D341Med (cell line): ENCODE results near the gene PRG3.
"Not testable (repeated sequence)": the region's sequence is repeated elsewhere in the genome, so short reads cannot be mapped to it uniquely, and the experiment has no call there.

Experiments used
- DNase-seq: peaks from one replicate; pipeline ENCODE4 v3.0.0; 2012; ENCODE audit warnings: low spot score

Gene PRG3

DNA sequence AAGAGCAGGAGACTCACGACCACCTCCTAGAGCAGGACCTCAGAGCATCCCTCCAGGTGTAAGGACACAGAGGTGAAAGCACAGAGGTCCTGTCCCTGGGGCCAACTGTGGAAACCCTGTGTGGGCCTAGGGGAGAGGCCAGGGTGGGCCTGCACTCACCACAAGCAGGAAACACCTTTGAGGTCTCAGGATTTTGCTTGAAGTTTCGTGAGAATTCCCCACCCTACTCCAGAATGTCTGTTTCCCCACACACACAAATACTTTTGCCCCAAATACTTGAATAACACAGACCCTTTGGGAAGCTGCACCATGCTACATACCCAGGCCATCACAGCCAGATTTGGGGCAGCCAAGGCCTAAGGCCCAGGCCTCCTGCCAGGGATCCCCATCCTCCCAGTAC, 27.8 kb upstream of the PRG3 start:
- no peak for DNase-seq

DNA sequence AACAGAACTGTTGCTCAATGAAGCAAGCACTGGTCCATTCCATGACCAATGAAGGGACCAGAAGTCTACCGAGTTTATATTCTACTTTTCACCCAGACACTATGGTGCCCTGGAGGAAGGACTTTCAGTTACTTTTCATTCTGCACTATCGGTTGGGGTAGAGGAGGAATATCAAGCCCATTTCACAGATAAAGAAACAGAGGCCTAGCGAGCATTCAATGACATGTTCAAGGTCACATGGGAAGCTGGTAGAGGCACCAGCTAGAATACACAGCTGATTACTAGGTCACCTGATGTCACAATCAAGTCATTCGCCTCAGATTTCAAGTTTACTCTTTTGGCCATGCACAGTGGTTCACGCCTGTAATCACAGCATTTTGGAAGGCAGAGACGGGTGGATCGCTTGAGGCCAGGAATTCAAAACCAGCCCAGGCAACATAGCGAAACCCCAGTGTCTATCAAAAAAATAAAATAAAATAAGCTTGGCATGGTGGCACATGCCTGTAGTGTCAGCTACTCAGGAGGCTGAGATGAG, 27.1 kb upstream of the PRG3 start:
- DNase-seq: no peak

DNA sequence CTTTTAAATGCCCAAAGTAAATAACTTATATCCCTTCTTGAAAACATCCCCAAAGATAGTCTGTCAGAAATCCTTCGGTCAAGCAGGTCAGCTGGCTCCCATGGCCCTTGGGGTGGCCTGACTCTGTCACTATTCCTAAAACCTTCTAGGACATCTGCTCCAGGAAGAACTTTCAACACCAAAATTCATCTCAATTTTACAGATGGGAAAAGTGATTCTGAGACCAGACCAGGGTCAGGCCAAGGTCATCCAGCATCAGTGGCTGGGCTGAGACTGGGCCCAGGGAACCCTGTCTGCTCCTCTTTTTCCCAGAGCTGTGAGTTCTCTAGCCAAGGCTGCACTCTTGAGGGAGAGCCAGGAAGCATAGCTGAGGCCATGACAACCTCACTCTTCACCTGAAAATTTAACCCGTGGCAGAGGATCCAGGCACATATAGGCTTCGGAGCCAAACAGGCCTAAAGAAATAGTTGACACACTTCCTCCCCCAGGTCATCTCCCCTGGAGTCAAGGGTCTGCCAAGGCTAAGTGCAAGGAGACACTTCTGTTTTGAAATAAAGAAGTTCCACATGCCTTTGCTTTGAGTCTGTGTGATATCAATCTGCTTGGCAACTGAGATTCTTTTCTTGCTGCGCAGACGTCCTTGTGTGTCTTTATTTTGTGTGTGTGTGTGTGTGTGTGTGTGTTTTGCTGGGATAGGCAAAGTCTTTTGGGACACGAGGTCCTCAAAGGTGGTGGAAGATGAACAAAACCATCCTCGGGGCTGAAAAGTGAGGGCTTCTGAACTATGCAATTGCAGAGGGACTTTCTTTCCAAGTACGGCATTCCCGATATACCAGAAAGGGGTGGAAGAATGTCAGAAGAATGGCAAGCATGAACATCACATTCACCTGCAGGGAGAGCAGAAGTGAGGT, 26.3 kb upstream of the PRG3 start:
- no peak for DNase-seq

DNA sequence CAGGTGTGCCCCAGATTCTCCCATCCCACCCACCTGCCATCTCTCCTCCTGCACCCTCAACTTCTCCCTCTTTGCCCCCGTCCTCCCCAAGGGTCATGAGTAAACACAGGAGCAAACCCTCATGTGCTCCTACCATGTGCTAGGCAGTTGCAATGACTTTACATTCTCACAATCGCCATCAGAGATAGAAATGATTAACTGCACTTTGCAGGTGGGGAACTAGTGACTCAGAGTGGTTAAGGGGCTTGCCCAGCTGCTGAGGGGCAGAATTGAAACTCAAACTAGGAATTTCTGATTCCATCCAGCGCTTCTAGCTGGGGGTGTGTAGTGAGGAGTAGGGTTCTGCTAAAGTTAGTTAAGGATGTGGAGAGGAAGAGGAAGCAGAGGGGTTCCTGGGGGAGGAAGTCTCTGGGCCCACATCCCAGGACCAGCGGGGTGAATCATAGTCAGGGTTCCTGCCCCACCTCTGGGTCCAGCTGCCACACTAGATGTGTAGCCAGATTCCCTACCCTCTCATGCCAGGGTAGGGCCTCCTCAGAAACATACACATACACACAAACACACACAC, 25.5 kb upstream of the PRG3 start:
- no peak for DNase-seq

DNA sequence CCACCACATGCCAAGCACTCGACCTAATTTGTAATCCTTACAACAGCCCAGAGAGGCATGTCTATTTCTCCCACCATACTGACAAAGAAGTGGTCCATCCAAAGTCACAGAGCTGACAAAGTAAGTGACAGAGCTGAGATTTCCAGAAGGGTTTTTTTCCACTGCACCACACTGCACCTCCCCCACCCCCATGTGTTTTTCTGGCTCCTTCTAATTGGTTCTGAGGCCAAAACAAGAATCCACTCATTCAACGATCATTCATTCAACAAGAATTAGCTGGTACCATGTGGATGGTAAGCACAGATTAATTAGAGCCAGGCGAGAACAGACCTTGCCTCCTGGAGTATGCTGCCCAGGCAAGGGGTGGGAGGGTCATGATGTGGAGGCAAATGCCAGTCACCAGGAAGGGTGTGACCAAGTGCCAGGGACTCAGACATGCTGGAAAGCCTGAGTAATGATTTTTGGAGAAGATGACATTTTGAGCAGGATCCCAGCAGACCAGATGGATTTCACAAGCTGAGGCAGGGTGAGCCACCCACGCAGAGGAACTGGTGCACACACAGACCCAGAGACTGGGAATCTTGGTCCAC, 24.4 kb upstream of the PRG3 start:
- DNase-seq: no peak

DNA sequence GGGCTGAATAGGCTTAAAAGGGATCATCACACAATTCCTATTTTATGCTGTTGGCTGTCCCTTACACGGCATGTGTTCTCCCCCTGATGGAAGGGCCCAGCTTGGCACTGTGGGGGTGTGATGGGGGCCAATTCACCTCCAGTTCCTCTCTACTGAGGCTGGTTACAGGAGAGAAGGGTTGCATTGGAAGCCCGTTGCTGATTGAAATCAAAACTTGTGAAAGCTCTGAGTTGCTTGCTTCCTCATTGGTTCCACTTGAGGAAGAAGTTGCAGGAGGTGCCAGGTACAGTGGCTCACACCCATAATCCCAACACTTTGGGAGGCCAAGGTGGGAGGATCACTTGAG, 22.8 kb upstream of the PRG3 start:
- DNase-seq: no peak

DNA sequence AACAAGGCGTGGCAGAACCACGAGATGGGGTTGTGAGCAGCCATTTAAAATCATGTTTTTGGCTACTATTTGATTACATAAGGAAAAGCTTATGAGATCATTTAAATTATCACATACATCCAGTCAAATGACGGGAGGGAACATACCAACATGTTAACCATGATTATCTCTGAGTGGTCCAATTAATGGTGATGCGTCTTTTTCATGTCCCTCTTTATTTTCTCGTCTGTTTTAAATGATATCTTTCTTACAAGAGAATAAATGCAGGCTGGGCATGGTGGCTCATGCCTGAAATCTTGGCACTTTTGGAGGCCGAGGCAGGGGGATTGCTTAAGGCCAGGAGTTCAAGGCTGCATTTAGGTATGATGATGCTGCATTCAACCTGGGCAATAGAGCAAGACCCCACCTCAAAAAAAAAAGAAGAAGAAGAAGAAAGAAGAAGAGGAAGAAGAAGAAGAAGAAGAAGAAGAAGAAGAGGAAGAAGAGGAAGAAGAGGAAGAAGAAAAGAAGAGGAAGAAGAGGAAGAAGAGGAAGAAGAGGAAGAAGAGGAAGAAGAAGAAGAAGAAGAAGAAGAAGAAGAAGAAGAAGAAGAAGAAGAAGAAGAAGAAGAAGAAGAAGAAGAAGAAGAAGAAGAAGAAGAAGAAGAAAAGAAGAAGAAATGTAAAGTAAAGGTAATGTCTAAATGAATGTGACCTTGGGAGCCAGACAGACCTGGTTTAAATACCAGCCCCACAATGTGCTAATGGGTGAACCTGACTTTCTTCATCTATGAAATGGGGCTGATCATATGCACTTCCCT, 22.3 kb upstream of the PRG3 start:
- DNase-seq: not testable (repeated sequence)

DNA sequence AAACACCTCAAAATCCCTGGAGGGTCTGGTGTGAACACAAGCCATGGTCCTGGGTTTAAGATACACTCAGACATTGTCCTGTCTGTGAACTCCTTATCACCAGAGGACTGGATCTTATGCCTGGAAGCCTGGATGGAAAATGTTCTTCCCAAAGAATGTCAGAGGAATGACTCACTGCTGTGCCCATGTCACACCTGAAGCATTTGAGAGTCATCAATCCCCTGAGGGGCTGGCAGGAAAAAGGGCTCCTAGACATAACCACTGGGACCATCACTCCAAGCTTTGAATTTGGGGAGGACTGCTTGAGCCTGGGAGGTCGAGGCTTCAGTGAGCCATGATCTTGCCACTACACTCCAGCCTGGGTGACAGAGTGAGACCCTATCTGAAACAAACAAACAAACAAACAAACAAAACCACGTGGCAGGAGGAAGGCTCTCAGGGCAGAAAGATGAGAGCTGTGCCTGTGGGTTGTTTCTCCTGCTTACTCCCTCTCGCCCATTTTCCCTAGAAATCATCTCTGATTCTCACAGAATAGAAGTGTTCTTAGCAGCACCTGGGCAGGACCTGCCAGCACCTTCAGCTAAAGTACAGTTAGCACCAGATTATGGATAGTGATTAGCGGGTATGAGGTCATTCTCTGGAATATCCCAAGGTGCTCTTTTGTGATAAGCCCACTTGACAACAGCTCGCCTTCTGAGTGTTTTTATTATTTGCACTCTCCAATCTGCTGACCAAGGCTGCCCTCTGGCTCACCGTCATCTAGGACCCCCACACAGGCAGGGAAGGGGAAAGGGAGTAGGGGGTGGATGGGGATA, 21.4 kb upstream of the PRG3 start:
- no peak for DNase-seq

DNA sequence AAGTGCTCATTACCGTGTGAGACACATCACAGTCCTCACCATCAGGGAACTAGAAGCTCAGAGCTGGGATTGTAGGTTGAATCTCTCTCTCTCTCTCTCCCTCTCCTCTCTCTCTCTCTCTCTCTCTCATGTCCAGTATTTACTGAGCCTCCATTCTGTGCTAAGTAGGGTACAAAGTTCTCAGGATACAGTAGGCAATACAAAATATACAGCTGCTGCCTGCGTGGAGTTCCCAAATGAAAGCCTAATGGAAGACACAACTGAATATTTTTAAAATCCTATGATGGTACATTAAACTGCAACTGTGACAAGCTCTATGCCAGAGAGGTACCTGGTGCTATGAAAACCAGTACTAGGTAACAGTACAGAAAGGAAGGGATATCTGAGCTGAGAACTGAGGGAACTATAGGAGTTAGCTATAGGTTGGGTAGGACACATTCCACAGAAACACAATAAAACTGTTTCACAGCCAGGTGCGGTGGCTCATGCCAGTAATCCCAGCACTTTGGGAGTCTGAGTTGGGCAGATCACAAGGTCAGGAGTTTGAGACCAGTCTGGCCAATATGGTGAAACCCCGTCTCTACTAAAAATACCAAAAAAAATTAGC, 19.1 kb upstream of the PRG3 start:
- DNase-seq: no peak

DNA sequence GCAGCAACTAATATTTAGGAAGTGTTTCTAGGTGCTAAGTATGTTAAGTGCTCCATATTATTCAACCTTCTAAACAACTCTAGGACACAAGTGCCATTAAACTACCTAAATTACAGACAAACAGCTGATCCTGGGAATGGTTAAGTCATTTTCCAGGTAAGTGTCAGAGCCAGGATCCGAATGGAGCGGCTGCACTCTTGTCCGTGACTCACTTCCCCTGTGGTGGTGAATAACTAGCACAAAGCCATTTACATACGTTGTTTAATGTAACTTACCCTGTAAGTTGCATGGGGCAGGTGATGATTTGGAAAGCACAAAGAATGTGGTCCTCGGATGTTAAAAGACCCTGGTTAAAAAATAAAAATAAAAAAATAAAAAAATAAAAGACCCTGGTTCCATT, 18.3 kb upstream of the PRG3 start:
- DNase-seq: no peak

DNA sequence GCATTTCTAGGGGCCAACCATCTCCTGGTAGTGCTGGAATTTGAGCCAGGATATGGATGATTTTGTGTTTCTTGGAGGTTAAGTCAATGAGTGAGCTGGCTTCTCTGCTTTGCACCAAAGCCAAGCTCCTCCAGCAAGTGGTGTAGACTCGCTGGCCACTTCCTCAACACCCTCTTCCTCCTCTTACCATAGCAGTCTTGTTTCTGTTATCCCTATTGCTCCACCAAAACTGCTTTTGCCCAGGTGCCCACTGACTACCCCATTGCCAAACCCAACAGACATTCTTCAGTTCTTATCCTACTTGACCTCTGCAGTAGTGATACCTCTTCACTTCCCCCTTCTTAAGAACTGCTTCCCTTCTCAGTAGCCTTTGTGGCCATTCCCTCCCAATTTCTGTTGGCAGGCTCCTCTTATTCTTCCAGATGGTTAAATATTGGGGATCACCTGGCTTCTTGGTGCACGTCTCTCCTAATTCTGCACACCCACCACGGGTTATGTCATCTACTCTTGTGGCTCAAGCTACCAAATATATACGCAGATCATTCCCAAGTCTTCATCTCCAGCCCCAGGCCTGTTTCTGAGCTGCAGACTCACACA, 16.5 kb upstream of the PRG3 start:
- DNase-seq: no peak

DNA sequence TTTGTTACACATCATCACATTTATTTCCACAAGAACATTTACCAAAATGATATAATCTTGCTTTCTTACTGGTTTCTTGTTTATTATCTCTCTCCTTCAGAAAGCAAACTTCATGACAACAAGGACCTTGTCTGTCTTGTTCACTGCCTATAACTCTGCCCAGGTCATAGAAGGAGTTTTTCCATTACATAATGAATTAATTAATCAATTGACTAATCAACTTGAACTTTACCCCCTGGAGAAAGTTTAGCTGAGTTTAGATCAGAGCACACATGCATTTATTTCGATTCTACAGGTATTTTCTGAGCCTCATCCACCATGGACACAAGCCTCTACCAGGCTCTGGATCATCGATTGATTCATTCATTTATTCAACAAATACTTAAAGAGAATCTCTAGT, 15.8 kb upstream of the PRG3 start:
- no peak for DNase-seq

DNA sequence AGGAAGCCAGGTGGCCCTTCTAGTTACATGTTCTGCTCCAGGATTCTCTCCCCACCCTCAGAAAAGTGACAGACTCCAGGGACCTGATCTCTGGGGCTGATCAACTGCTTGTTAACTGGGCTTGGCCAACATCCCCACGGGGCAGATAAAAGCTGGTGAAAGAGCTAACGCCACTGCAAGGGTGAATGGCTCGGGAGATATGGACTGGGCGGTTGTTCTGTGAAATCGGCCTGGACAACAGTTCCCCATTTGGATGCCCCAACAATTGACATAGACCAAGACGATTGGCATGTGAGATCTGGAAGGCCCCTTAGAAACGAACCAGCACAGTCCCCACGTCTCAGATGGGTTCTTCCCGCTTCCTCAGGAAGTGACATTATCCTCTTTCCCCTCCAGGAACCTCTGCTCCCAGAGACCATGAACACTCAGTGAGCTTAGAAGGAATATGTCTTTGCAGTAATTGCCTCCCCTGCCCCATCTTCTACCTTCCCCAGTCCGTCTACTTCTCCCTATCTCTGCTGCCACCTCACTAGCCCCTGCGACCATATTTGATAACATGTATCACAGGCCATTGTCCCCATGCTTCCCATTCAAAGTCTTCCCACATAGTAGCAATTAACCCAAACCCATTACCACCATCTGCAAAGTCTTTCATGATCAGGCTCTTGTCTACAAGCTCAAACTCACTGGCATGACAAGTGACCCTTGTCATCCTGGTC, 15.1 kb upstream of the PRG3 start:
- DNase-seq: no peak

DNA sequence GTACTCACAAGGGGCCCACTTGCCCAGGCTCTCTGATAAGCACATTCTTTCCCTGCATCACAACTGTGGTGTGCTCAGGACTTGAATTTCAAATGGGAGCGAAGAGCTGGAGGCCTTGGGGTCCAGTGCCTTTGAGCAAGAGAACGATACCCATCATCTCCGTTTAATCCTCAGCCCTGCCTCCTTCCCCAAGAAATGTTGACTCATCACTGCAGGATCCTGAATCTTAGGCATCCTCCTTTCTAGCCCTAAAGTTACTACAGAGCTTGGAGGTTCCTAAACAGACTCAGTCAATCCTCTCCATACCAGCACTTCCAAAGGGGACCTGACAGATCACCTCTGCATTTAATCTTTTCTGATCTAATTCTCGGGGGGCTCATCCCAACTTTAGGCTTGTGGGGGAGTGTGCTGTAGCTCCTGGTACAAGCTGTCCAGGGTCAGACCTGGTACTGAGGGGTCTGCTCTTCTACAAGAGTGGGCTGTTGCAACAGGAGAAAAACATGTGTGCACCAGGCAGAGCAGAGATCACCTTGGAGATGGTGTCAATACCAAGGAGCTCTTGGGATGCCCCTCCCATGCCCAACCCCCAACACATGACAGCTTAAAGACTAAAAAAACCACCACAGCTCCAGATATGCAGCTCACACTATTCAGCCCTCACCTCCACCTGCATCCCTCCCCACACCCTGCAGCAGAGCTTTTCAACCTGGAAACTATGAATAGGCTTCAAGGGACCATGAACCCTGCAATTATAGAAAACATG, 13.4 kb upstream of the PRG3 start:
- no peak for DNase-seq

DNA sequence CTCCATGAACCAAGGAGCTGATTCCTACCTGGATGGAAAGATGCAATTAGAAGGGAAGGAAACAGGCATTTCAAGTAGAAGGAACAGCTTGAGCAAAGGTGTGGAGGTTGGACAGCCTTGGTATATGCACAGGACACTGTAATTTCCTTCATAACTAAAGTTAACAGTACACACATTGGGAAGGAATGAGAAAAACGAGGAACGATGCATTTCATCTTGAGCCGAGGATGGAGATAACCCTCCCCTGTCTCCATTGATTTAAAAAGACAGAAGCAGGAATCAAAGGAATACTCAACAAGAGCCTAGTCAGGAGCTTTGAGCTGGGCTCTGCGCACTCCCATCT, 11.8 kb upstream of the PRG3 start:
- no peak for DNase-seq

DNA sequence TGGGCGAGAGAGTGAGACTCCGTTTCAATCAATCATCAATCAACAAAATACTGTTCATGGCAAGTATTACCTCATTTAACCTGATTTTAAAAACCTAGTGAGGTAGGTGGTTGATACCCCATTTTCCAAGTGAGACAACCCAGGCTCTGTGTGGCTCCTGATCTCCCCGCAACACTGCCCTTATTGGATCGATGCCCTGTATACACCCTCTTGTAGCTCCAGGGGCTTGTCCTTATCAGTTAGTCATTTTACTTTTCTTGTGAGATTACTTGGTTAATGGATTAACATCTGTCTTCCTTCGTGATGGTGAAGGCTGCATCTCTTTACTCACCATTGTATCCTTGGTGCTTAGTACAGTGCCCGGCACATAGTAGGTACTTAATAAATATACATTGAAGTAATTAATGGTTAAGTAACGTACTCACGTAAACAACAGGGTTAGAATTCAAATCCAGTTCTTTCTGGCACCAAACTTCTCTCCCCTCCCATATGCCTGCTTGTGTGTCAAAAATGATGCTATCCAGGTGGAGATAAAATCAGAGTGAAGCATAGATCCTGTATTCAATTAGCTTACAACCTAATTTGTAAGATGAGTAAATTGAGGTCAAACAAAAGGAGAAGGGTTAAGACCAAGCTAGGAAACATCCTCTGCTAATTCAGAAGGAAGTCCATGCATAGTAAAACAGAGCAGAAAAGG, 11.3 kb upstream of the PRG3 start:
- no peak for DNase-seq

DNA sequence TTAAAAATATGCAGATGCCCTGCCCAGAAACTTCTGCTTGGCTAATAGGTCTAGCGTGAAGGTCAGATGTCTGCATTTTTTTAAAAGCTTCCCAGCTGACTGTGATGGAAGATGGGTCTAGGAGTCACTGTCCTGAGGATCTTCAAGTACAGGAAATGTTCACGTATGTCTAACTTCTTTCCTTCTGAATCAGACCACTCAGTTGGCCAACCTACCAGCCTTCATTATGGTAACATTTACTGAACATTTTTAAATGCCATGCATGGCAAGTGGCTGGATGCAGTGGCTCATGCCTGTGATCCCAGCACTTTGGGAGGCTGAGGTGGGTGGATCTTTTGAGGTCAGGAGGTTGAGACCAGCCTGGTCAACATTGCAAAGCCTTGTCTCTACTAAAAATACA, 10.6 kb upstream of the PRG3 start:
- no peak for DNase-seq

DNA sequence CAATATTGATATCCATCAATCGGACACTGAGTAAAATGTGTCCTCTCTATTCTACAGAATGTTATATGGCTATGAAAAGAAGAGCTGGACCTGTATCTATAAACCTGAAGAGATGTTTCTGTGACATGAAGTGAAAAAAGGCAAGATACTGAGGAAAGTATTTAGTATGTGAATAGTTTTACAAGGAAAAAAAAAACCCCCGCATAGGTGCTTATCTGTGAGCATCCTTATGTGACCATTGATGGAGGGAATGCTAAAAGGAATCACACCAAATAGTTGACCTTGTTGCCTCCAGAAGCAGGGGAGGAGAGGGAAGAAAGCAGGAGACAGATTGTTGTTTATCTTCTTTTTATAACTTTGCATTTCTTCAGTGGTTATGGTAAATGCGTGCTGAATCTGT, 10.2 kb upstream of the PRG3 start:
- DNase-seq: no peak

DNA sequence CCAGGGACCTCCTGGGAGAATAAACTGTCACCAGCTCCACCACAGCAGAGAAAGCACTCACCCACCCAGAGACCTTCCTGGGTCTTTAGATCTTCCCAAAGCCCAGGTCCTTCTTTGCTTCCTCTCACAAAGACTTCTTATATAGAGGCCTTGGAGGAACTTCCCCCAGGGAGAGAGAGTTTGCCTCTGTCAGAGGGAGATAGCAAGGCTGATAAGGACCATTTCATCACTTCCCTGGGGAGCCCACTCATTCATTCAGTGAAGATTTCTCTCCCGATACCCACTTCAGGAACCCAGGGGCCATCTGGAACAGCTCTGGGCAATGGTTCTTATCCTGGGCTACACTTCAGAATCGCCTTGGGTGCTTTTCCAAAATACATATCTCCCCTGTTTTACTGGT, 9.6 kb upstream of the PRG3 start, which contains the start of gene PRG2:
Gene PRG2, minus strand, starts transcription at position 116 of the 400 bp plus-strand sequence. CDS start 706 bp downstream, outside the sequence.
- no peak for DNase-seq
